Esophagus mucosa (tissue), 1 donor: ENCODE data around the gene SLC38A8. TPM values are rescaled to one million over a fixed set of nuclear protein-coding genes. Genes with fewer than 3 reads are reported as not detected.
A peak's percentile ranks its signal among the peaks of the same experiment; 100 is the strongest.

ENCODE experiments used
- ATAC-seq: fragments of 200-7000 bp; cut with Tn5 transposase; one replicate; pipeline ENCODE4 v1.9.1; 2020
- total RNA-seq: library from RNA; stranded (reverse); gene quantifications from one replicate; pipeline ENCODE4 v1.2.4, GENCODE V29; 2023
- donor health status: DM: yes; HTN: yes; CAD: no.

The SLC38A8 gene
- total RNA-seq, 1 donor from 2014 or later: not detected

DNA sequence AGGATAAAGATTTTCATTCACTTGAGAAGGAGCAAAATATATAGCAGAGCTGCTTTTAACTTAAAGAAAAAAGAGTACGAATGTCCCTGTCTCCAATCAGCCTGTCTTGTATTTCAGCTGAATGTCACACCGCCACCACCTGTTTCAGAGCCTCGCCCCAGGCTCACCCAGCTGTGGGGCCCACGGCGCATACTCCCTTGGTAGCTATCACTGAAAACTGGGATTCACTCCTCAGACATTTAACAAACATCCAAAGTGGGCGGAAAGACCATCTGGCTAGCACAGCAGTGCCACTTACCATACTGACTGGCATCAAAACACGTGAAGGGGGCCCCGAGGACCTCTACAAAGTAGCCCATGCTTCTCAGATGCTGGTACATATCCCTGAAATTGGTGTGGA, 25.4 kb upstream of the SLC38A8 start:
- no peak for ATAC-seq

GRCh38 chr16:84067640-84068039, 25.0 kb upstream of the SLC38A8 start:
- no peak for ATAC-seq

DNA sequence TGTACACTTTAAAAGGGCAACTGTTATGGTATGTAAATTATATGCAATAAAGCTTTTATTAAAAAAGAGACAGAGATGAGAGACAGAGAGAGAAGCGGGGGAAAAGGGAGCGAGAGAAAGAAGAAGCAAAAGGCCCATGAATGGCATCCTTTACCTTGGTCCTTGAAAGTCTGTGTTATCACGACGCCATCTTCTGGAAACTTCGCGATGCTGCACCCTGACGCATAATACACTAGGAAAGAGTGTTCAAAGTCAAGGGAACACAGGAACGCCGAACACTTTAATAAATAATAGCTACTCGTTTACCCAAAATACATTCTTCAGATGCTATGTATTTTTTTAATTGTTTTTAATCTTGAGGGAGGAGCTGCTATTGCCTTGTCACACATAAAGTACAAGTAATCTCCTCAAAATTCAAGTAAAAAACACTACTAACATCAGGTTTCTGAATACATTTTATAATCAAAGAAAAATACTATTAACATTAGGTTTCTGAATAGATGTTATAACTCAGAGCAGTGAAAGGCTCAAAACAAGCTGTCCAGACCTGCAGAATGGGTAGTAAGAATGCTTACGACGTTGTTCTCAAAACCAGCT, 23.0 kb upstream of the SLC38A8 start:
- ATAC-seq: peak; percentile 67

GRCh38 chr16:84063980-84064379, 21.4 kb upstream of the SLC38A8 start:
- no peak for ATAC-seq

- peak; percentile 83 for ATAC-seq
Observed at GRCh38 chr16:84062734-84063640, 20.4 kb upstream of the SLC38A8 start.

- ATAC-seq: no peak
Observed at GRCh38 chr16:84061236-84061819, 18.7 kb upstream of the SLC38A8 start.

- no peak for ATAC-seq
Observed at GRCh38 chr16:84059946-84060901, 17.6 kb upstream of the SLC38A8 start.

GRCh38 chr16:84059111-84059510, 16.5 kb upstream of the SLC38A8 start:
- ATAC-seq: no peak

GRCh38 chr16:84058664-84059063, 16.1 kb upstream of the SLC38A8 start:
- ATAC-seq: no peak

- no peak for ATAC-seq
Observed at GRCh38 chr16:84058211-84058610, 15.6 kb upstream of the SLC38A8 start.

- no peak for ATAC-seq
Observed at GRCh38 chr16:84056933-84057332, 14.3 kb upstream of the SLC38A8 start.

GRCh38 chr16:84055801-84056634, 13.4 kb upstream of the SLC38A8 start:
- no peak for ATAC-seq

- no peak for ATAC-seq
Observed at GRCh38 chr16:84055366-84055765, 12.8 kb upstream of the SLC38A8 start.

DNA sequence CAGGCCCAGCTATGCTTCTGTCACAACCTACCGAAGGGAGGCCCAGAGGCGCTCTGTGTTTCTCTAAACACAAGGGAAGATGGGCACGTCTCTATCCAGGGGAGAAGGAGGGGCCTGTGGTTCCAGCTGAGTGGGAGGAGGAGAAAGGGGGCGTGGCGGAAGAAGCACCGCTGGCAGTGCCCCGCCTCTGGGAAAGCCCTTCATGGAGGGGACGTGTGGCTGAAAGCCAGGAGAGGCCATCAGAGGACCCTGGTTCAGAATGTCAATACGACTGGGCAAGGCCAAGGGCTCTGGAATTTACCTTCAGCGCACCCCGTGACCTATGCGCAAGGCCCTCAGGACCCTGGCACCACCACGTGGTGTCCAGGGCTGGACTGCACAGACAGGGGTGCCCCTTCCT, 12.3 kb upstream of the SLC38A8 start:
- ATAC-seq: no peak

- no peak for ATAC-seq
Observed at GRCh38 chr16:84054271-84054670, 11.7 kb upstream of the SLC38A8 start.

DNA sequence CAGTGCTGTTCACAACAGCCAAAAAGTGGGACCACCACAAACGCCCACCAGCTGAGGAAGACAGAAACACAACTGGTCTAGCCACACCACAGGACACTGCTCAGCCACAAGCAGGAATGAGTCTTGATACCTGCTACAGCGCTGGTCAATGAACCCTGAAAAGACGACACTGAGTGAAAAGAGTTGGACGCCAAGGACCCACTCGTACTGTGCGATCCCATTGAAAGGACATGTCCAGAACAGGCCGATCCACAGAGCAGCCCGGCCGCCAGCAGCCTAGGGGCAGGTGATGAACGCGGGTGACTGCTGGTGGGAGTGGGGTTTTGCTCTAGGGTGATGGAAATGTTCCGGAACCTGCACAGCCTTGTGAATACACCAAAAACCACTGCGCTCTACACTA, 10.6 kb upstream of the SLC38A8 start:
- no peak for ATAC-seq

DNA sequence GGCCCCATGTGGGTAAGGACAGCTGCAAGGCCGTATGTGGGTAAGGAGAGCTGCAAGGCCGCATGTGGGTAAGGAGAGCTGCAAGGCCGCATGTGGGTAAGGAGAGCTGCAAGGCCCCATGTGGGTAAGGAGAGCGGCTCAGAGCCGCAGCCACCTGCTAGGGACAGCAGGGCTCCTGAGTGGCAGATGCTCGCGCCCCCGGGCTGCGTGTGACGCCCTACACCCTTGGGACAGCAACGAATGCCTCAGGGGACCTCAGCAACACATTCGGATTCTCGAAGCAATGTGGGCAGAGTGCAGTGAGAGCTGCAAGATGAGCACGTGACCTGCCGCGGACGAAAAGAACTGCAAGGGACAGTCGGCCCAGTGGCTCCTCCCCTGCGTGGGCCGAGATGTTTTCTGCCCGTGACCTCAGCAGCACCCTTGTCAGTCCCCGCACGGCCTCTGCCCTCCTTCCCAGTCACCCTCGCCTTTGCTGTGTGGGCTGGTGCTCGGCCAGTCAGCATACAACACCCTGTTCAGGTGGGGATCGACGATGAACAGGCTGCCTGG, 9.6 kb upstream of the SLC38A8 start:
- ATAC-seq: no peak

DNA sequence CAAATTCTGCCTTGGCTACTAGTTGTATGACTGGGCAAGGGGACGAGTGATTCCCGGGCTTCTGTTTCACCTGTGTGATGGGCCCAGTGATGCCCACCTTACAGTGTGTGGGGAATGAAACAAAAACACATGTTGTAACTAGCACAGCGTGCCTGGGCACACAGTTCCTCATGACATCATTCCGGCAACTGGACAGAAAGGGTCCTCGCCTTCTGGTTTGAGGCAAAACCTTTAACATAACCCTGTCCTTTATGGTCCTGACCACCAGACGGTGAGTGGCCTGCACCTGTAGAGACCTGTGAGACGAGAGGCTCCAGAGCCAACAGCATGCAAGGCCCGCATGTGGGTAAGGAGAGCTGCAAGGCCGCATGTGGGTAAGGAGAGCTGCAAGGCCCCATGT, 7.7 kb upstream of the SLC38A8 start:
- no peak for ATAC-seq

DNA sequence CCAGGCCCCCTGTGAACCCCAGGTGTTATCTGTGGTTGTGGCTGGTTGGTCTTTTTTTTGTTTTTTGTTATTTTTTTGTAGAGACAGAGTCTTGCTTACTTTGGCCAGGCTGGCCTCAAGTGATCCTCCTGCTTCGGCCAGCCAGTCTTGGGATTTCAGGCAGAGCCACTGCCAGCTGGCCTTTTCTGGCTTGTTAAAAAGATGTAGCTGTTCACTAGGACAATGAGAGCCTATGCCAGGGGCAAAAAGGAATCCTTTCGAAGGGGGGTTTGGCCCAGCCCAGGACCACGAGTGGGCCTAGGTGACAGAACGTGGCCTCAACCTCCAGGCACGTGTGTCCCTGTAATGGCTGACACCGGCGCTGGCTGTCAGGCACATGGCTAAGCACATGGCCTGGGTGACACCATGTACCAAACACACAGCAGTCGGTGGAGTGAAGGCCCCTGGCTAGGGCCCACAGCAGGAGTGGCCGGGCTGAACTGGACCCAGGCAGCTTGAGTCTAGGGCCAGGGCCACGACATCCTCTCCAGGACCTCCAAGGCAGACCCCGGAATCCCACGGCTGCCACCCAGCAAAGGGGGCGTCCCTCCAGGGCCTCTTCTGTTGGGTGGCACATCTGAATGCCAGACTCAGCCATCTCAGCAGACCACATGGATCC, 6.9 kb upstream of the SLC38A8 start:
- no peak for ATAC-seq

GRCh38 chr16:84048871-84049270, 6.3 kb upstream of the SLC38A8 start:
- ATAC-seq: no peak

GRCh38 chr16:84048270-84048669, 5.7 kb upstream of the SLC38A8 start:
- no peak for ATAC-seq
